ENCODE measurements around the gene KCNK16.

DNA sequence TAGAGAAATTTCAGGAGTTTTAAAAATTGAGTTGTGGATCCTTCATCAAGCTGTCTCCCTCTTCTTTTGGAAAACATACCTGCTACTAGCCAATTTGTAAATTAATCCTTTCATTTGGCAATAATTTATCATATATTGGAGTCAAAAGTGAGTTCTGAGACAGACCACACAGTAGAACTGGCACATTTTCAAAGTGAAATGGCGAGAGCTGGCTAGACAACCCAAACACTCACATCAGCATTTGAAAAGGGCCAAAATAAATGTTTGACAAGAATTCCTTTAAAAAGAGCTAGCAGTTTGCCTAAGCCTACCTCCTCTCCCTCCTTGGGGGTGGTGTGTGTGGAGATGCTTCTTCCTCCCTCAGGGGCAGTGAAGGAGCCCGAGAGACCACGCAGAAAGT, 47.9 kb upstream of the KCNK16 start:
- TF ChIP-seq, protein P1, sequence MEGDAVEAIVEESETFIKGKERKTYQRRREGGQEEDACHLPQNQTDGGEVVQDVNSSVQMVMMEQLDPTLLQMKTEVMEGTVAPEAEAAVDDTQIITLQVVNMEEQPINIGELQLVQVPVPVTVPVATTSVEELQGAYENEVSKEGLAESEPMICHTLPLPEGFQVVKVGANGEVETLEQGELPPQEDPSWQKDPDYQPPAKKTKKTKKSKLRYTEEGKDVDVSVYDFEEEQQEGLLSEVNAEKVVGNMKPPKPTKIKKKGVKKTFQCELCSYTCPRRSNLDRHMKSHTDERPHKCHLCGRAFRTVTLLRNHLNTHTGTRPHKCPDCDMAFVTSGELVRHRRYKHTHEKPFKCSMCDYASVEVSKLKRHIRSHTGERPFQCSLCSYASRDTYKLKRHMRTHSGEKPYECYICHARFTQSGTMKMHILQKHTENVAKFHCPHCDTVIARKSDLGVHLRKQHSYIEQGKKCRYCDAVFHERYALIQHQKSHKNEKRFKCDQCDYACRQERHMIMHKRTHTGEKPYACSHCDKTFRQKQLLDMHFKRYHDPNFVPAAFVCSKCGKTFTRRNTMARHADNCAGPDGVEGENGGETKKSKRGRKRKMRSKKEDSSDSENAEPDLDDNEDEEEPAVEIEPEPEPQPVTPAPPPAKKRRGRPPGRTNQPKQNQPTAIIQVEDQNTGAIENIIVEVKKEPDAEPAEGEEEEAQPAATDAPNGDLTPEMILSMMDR (IDR thresholded peaks at IDR 0.05): no peak
- no peak for TF ChIP-seq POLR2A (IDR thresholded peaks at IDR 0.05)

Data from lower leg skin (tissue), 3 donors.